Keratinocyte (primary cell): ENCODE data around the gene TRIM9. TPM values are rescaled to one million over a fixed set of nuclear protein-coding genes. Genes with fewer than 3 reads are reported as not detected.

Experiments
- DNase-seq: peaks from one replicate; pipeline ENCODE4 v3.0.0-alpha.2; 2011; ENCODE audit warnings: low read depth, missing footprints, low spot score
- FAIRE-seq: peaks from 2 replicates; lab custom pipeline; 2011; peaks lifted over from hg19 to GRCh38; lab: Jason Lieb, UNC
- H2AFZ ChIP-seq: 2 replicates; pipeline ENCODE4 v1.6.0; 2012; ENCODE audit warnings: low read length, control low read depth, inconsistent platforms; ENCODE audit not compliant: control insufficient read depth
- H3K27ac ChIP-seq: 2 replicates; pipeline ENCODE4 v1.5.1; 2011; ENCODE audit warnings: low read length; ENCODE audit not compliant: control insufficient read depth, insufficient read depth
- H3K27me3 ChIP-seq: 3 replicates; pipeline ENCODE4 v1.6.0; 2011; ENCODE audit warnings: low read length; ENCODE audit not compliant: control insufficient read depth, insufficient read depth; ENCODE audit errors: extremely low read depth
- H3K36me3 ChIP-seq, 2 experiments: 2 replicates in 1 of 2; 3 replicates in 1 of 2; pipeline ENCODE4 v1.5.1; 2011; ENCODE audit warnings: low read length in 2 of 2, mild to moderate bottlenecking in 1 of 2; ENCODE audit not compliant: control insufficient read depth in 2 of 2, insufficient read depth in 2 of 2; ENCODE audit errors: extremely low read depth in 1 of 2
- H3K4me1 ChIP-seq: 3 replicates; pipeline ENCODE4 v1.5.1; 2011; ENCODE audit warnings: low read length; ENCODE audit not compliant: control insufficient read depth, insufficient read depth; ENCODE audit errors: extremely low read depth
- H3K4me2 ChIP-seq: 3 replicates; pipeline ENCODE4 v1.6.0; 2011; ENCODE audit warnings: low read depth, low read length; ENCODE audit not compliant: control insufficient read depth, insufficient read depth; ENCODE audit errors: extremely low read depth
- H3K4me3 ChIP-seq, 3 experiments: fragments of 200-600 bp in 1 of 3; sonication (generic) in 1 of 3; 2 replicates in 2 of 3; 3 replicates in 1 of 3; pipeline ENCODE4 v1.5.1; 2011 to 2016; ENCODE audit warnings: low read length in 3 of 3, mild to moderate bottlenecking in 3 of 3, control low read depth in 2 of 3, inconsistent platforms in 1 of 3, low read depth in 1 of 3, mixed read lengths in 1 of 3, mixed run types in 1 of 3, moderate library complexity in 1 of 3; ENCODE audit not compliant: control insufficient read depth in 2 of 3, insufficient read depth in 2 of 3; ENCODE audit errors: extremely low read depth in 1 of 3
- H3K79me2 ChIP-seq: 2 replicates; pipeline ENCODE4 v1.6.0; 2012; ENCODE audit warnings: low read length; ENCODE audit not compliant: control insufficient read depth, insufficient read depth
- H3K9ac ChIP-seq: 3 replicates; pipeline ENCODE4 v1.6.0; 2011; ENCODE audit warnings: low read length; ENCODE audit not compliant: control insufficient read depth, insufficient read depth; ENCODE audit errors: extremely low read depth
- H3K9me1 ChIP-seq: 3 replicates; pipeline ENCODE4 v1.6.0; 2011; ENCODE audit warnings: low read length; ENCODE audit not compliant: control insufficient read depth, insufficient read depth; ENCODE audit errors: extremely low read depth
- H3K9me3 ChIP-seq: 2 replicates; pipeline ENCODE4 v1.5.1; 2012; ENCODE audit warnings: low read depth, low read length; ENCODE audit not compliant: control insufficient read depth
- H4K20me1 ChIP-seq: 3 replicates; pipeline ENCODE4 v1.6.0; 2011; ENCODE audit warnings: low read length; ENCODE audit not compliant: control insufficient read depth, insufficient read depth; ENCODE audit errors: extremely low read depth
- EZH2 ChIP-seq: IDR thresholded peaks from one replicate; pipeline ENCODE4 v1.6.1; 2012; ENCODE audit warnings: inconsistent platforms, mild to moderate bottlenecking, low read length, moderate library complexity
- dilution Hi-C: fragments of 300-500 bp; cut with MboI; formaldehyde crosslinking; loops from one replicate; pipeline ENCODE4 v1.7.0; 2020; ENCODE audit warnings: low sequenced_read_pairs; ENCODE audit not compliant: extremely low pct_ligation_motif_present
- polyA plus RNA-seq, 5 experiments: library from polyadenylated mRNA; depleted of rRNA in 3 of 5; stranded (reverse) in 3 of 5; stranded (forward) in 1 of 5; unstranded in 1 of 5; fragments of >200 nt; gene quantifications; 1 replicate in 1 of 5; 2 replicates in 3 of 5; 3 replicates in 1 of 5; pipeline versions ENCODE4 v1.2.1 to v1.2.3, GENCODE V29; 2011 to 2012; ENCODE audit warnings: missing spikeins in 2 of 5, low read depth in 1 of 5, low replicate concordance in 1 of 5
- TF ChIP-seq, protein P1 (sequence below), 3 experiments: IDR thresholded peaks in 1 of 3; conservative IDR thresholded peaks in 1 of 3; optimal IDR thresholded peaks in 1 of 3; 2 replicates in 2 of 3; 3 replicates in 1 of 3; pipeline versions ENCODE3 to v1.5.1; 2011; ENCODE audit warnings: low read length in 3 of 3, mild to moderate bottlenecking in 3 of 3, moderate library complexity in 2 of 3, control low read depth in 1 of 3, inconsistent platforms in 1 of 3; ENCODE audit not compliant: insufficient read depth in 2 of 3; ENCODE audit errors: extremely low read depth in 1 of 3

The TRIM9 gene
- polyA plus RNA-seq, 1 donor (not counting 4 experiments of a cell fraction or from before 2014, with no cell fraction given) = 0.04 TPM

- no peaks in the 10 kb centered on the region for H4K20me1 ChIP-seq
- H3K4me1 ChIP-seq = no peaks in the 10 kb centered on the region
- H3K27me3 ChIP-seq = peaks cover 14% of the 10 kb centered on the region
- TF ChIP-seq EZH2 = no peak
- TF ChIP-seq, protein P1, sequence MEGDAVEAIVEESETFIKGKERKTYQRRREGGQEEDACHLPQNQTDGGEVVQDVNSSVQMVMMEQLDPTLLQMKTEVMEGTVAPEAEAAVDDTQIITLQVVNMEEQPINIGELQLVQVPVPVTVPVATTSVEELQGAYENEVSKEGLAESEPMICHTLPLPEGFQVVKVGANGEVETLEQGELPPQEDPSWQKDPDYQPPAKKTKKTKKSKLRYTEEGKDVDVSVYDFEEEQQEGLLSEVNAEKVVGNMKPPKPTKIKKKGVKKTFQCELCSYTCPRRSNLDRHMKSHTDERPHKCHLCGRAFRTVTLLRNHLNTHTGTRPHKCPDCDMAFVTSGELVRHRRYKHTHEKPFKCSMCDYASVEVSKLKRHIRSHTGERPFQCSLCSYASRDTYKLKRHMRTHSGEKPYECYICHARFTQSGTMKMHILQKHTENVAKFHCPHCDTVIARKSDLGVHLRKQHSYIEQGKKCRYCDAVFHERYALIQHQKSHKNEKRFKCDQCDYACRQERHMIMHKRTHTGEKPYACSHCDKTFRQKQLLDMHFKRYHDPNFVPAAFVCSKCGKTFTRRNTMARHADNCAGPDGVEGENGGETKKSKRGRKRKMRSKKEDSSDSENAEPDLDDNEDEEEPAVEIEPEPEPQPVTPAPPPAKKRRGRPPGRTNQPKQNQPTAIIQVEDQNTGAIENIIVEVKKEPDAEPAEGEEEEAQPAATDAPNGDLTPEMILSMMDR (optimal IDR thresholded peaks at IDR 0.05 in 1 of 3, IDR thresholded peaks at IDR 0.05 in 1 of 3, conservative IDR thresholded peaks at IDR 0.05 in 1 of 3; ENCODE audit: extremely low read depth in 1 of 3, insufficient read depth in 2 of 3, low read length in 3 of 3) = no peak
- no peak overlapping the region for H3K4me3 ChIP-seq
- no peak overlapping the region for H3K27ac ChIP-seq
- dilution Hi-C loops = no loop called here
- FAIRE-seq (no peak), DNase-seq (no peak)
- no peak overlapping the region for H2AFZ ChIP-seq
- H3K9ac ChIP-seq = no peak overlapping the region
- H3K9me3 ChIP-seq = no peaks in the 10 kb centered on the region
- no peaks in the 10 kb centered on the region for H3K36me3 ChIP-seq
- no peak overlapping the region for H3K4me2 ChIP-seq
- no peaks in the 10 kb centered on the region for H3K9me1 ChIP-seq
- H3K79me2 ChIP-seq = no peaks in the 10 kb centered on the region
Observed at GRCh38 chr14:50985859-50986331, 109.0 kb downstream of the TRIM9 start.

GRCh38 chr14:50985124-50985858 lies 109.6 kb downstream of the TRIM9 start:
- FAIRE-seq = no peak
- TF ChIP-seq, protein P1 (optimal IDR thresholded peaks at IDR 0.05 in 1 of 3, IDR thresholded peaks at IDR 0.05 in 1 of 3, conservative IDR thresholded peaks at IDR 0.05 in 1 of 3; ENCODE audit: extremely low read depth in 1 of 3, insufficient read depth in 2 of 3, low read length in 3 of 3) = no peak
- TF ChIP-seq EZH2 = no peak
- H3K4me2 ChIP-seq = no peak overlapping the region
- H3K4me3 ChIP-seq = no peak overlapping the region
- no peaks in the 10 kb centered on the region for H3K9me3 ChIP-seq
- H3K36me3 ChIP-seq = no peaks in the 10 kb centered on the region
- no peaks in the 10 kb centered on the region for H3K79me2 ChIP-seq
- no peak overlapping the region for H3K9ac ChIP-seq
- H3K27ac ChIP-seq = no peak overlapping the region
- H3K9me1 ChIP-seq = no peaks in the 10 kb centered on the region
- H3K27me3 ChIP-seq = peaks cover 14% of the 10 kb centered on the region
- dilution Hi-C loops = no loop called here
- no peak overlapping the region for H2AFZ ChIP-seq
- no peaks in the 10 kb centered on the region for H3K4me1 ChIP-seq
- no peak for DNase-seq
- no peaks in the 10 kb centered on the region for H4K20me1 ChIP-seq
